IPS-18c (cell line): ENCODE measurements around the gene GNAQ.
"Not testable (repeated sequence)": the region's sequence is repeated elsewhere in the genome, so short reads cannot be mapped to it uniquely, and the experiment has no call there.

Experiments
- H3K4me3 ChIP-seq: 2 replicates; pipeline ENCODE4 v1.7.0; 2013; ENCODE audit warnings: low read depth, mild to moderate bottlenecking, low read length, moderate library complexity; ENCODE audit not compliant: insufficient read depth
- H3K9me3 ChIP-seq: one replicate; pipeline ENCODE4 v1.6.1; 2013; ENCODE audit warnings: mild to moderate bottlenecking, low read length, moderate library complexity; ENCODE audit not compliant: control insufficient read depth, insufficient read depth

Gene GNAQ

GRCh38 chr9:77783518-77783917 is 248.1 kb downstream of the GNAQ start:
- no peak overlapping the region for H3K4me3 ChIP-seq
- H3K9me3 ChIP-seq, result no peaks in the 10 kb centered on the region

- Histone ChIP-seq H3K9me3 (no peaks in the 10 kb centered on the region), H3K4me3 (no peak overlapping the region)
Observed at GRCh38 chr9:77779010-77779409, 252.6 kb downstream of the GNAQ start.

GRCh38 chr9:77773381-77773780 is 258.2 kb downstream of the GNAQ start:
- H3K9me3 ChIP-seq, result no peaks in the 10 kb centered on the region
- H3K4me3 ChIP-seq, result no peak overlapping the region

DNA sequence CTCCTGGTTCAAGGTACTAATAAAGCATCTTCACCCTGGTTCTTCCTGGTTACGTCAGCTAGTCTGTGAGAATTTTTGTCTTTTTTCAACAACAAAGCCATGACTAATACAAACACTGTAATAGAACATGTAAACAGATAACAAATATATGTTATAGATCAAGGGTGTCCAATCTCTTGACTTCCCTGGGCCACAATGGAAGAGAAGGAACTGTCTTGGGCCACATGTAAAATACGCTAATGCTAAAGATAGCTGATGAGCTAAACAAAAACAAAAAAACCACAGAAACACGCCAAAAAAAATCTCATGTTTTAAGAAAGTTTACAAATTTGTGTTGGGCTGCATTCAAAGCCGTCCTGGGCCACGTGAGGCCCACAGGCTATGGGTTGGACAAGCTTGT is 259.0 kb downstream of the GNAQ start:
- H3K4me3 ChIP-seq, result no peak overlapping the region
- no peaks in the 10 kb centered on the region for H3K9me3 ChIP-seq

GRCh38 chr9:77771171-77771570 is 260.4 kb downstream of the GNAQ start:
- H3K9me3 ChIP-seq, result no peaks in the 10 kb centered on the region
- H3K4me3 ChIP-seq, result no peak overlapping the region

GRCh38 chr9:77770340-77770739 is 261.3 kb downstream of the GNAQ start:
- no peak overlapping the region for H3K4me3 ChIP-seq
- no peaks in the 10 kb centered on the region for H3K9me3 ChIP-seq

DNA sequence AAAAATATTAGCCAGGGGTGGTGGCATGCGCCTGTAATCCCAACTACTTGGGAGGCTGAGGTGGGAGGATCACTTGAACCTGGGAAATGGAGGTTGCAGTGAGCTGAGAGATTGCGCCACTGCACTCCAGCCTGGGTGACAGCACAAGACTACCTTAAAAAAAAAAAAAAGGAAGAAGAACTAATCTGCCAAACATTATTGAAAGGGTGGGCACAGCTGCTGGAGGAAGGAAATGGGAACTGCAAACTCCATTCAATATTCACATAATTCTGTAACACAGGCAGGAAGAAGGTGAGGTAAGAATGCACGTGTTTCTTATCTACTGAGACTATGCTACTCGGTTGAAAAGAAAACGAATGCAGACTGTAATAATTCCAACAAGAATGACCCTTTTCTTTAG is 262.4 kb downstream of the GNAQ start:
- no peaks in the 10 kb centered on the region for H3K9me3 ChIP-seq
- no peak overlapping the region for H3K4me3 ChIP-seq

DNA sequence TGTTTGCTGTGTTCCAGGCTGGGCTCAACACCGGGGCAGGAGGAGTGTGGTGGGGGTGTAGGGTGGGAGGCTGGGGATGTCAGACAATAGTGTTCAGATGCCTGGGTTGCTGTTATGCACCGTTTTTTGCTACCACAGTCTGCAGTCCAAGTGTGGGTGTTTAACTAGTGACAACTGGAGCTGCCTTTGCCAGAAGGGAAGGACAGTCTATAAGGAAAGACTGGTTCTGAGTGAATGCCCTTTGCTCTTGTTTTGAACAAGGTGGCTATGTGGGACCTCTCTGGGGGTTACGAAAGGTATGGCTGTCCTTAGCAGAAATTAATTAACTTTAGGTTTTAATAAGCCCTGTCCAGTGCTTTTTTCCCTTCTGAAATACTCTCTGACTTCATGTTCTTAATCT is 265.0 kb downstream of the GNAQ start:
- Histone ChIP-seq H3K9me3 (no peaks in the 10 kb centered on the region), H3K4me3 (no peak overlapping the region)

- H3K9me3 ChIP-seq, result no peaks in the 10 kb centered on the region
- no peak overlapping the region for H3K4me3 ChIP-seq
Observed at GRCh38 chr9:77765781-77766259, 265.8 kb downstream of the GNAQ start.

- no peaks in the 10 kb centered on the region for H3K9me3 ChIP-seq
- H3K4me3 ChIP-seq, result no peak overlapping the region
Observed at GRCh38 chr9:77764894-77765780, 266.5 kb downstream of the GNAQ start.

DNA sequence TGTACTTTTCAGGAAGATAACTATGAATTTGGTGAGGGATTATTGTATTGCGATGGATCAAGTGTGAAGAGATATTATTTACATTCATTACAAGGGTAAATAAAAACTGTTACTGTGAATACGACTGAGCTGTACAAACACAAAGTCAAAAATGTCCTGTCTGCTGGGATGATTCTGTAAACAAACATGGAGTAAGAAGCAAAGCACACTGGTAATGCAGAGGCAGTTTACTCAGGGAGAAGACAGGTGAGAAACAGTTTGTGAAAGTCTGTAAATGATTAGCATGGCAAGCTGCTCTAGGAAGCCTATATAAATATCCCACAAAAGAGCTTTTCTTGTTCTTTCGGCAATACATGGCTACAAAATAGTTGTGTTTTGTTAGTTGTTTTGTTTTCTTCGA is 268.0 kb downstream of the GNAQ start:
- Histone ChIP-seq H3K4me3 (no peak overlapping the region), H3K9me3 (no peaks in the 10 kb centered on the region)

GRCh38 chr9:77760919-77761318 is 270.7 kb downstream of the GNAQ start:
- H3K9me3 ChIP-seq, H3K4me3 ChIP-seq: not testable (repeated sequence)

DNA sequence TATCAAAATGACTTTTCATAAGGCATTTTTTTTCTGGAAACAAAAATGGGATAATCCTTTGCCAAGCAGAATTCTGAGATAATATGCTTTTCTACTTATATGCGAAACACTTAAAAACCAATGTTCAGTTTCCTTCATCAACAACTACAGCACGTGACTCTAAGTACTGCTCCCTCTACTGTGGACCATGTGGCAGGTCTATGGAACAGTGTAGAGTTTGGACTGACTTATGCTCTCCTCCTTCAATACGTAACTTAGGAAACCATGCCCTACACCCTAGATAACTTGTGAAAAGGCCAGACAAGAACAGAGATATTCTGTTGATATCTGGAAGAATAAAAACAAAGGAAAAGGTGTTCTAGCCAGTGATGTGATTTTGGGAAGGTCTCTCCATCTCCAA is 272.2 kb downstream of the GNAQ start:
- H3K9me3 ChIP-seq, result no peaks in the 10 kb centered on the region

DNA sequence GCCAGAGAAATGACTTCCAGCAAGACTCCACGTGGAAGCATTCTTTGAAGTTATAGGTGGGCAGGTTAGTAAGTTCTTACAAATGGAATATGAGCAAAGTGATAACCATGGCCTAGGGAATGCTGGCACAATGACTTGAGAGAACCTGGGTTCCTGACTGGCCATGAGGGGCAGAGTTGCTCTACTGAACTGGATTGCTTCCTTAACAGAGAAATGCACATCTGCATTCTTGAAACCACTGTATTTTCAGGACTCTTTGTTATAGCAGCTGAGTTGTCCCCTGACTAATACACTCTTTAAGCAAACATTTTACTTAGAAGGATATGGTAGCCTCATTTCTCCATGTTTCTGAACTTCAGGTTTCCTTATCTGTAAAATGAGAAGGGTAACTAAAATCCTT is 275.2 kb downstream of the GNAQ start:
- H3K4me3 ChIP-seq, result no peak overlapping the region
- H3K9me3 ChIP-seq, result no peaks in the 10 kb centered on the region

More for the DNA sequence above, 272.2 kb downstream of the GNAQ start:
- H3K4me3 ChIP-seq, result no peak overlapping the region

DNA sequence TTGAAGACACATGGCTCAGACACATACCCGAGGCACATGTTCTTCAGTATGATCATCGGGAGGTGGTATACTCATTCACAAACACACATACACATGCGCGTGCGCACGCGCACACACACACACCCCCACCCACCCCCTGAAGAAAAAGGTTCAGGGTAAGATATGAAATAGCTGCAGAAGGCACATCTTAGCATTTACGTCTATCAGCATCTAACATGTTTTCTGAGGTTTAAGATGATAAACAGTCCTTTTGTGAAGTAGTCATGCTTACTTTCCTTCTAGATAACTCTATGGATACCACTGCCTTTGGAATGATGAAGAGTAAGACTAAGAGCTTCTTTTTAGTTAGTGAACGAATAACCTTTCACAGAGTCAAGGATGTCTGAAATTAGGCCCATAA is 278.4 kb downstream of the GNAQ start:
- no peak overlapping the region for H3K4me3 ChIP-seq
- H3K9me3 ChIP-seq, result no peaks in the 10 kb centered on the region

DNA sequence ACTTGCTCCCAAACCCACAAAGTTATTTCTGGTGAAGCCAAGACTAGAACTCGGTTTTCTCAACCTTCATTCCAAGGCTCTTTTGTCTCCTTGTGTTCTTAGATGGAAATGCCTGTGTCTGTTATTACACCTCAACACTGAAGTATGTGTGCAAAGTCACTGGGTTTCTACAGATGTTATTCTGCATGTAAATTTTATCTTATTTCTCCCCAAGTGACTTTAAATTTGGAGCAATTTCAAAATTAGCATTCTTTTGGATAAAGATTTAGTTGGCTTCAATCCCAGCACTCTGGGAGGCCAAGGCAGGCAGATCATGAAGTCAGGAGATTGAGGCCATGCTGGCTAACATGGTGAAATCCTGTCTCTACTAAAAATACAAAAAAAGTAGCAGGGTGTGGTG is 279.1 kb downstream of the GNAQ start:
- H3K4me3 ChIP-seq, result no peak overlapping the region

DNA sequence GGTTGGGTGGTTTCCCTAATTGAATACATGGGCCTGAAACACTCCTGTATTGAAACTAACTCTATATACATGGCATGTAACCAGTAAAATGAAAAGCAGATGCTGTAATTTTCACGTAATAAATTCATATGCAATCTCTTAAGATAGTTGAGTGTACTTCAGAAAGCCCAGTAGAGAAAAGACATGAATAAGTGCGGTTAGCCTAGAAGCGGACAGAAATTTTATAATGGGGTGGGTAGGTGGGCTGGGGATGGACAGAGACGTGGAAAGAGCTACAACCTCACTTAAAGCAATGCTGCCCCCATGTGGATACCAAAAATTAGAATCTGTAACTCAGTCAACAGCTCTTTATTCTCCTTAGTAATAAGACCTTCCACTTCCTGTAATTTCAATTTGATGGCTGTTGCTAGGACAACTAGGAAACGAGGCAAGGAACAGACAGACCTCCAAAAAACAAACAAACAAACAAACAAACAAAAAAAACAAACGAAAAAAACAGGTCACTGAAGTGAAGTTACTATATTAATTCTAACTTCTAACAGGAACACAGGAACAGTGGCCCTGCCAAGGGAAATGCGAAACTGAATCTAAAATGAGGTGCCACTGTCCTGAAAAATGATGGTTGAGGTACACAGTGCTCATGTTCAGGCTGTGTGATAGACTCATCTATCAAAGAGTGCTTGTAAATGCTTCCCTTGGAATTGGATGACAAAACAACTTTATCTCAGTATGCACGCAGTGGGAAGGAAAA is 280.1 kb downstream of the GNAQ start:
- Histone ChIP-seq H3K4me3 (no peak overlapping the region), H3K9me3 (no peaks in the 10 kb centered on the region)

More for the DNA sequence above, 279.1 kb downstream of the GNAQ start:
- no peaks in the 10 kb centered on the region for H3K9me3 ChIP-seq

DNA sequence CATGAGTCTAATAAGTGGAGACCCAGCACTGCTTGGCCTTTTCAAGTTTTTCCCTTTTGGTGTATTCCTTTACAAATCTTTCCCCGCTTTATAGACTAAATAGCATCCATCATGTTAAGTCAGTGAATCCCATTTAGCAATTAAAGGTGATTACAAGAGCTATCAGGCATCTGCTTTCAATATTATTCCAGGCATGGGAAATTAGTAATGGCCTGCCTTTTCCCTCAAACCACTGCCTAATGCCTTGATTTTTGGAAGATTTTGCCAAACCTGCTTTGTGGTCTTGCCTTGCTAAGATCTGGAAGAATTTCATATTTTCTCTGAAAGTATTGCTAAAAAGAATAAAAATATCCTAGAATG is 280.6 kb downstream of the GNAQ start:
- Histone ChIP-seq H3K4me3 (no peak overlapping the region), H3K9me3 (no peaks in the 10 kb centered on the region)
